ENCODE measurements around the gene MIOS.

MIOS gene
- 37.7 to 62.8 (median 43.2) reads per million in 4 experiments for total RNA-seq

- DNase-seq: peak; percentile 70
Observed at GRCh38 chr7:7566651-7567611, at the start of gene MIOS. MIOS (plus strand) TSS chr7:7566884; CDS start chr7:7572476, 5,592 bp downstream.

GRCh38 chr7:7517754-7518153 is 48.9 kb upstream of the MIOS start:
- no peak for DNase-seq

GRCh38 chr7:7519056-7519455 is 47.6 kb upstream of the MIOS start:
- DNase-seq: no peak

GRCh38 chr7:7519528-7519927 is 47.2 kb upstream of the MIOS start:
- DNase-seq: no peak

GRCh38 chr7:7521259-7521658 is 45.4 kb upstream of the MIOS start:
- no peak for DNase-seq

GRCh38 chr7:7522421-7522820 is 44.3 kb upstream of the MIOS start:
- no peak for DNase-seq

- no peak for DNase-seq
Observed at GRCh38 chr7:7524121-7524520, 42.6 kb upstream of the MIOS start.

GRCh38 chr7:7526006-7526405 is 40.7 kb upstream of the MIOS start:
- no peak for DNase-seq

GRCh38 chr7:7527047-7527446 is 39.6 kb upstream of the MIOS start:
- DNase-seq: no peak

- no peak for DNase-seq
Observed at GRCh38 chr7:7529328-7529727, 37.4 kb upstream of the MIOS start.

- DNase-seq: no peak
Observed at GRCh38 chr7:7533831-7534430, 32.8 kb upstream of the MIOS start.

GRCh38 chr7:7535691-7536090 is 31.0 kb upstream of the MIOS start, which contains the start of gene COL28A1:
COL28A1 (minus strand) TSS chr7:7535873; CDS start chr7:7532875, 2,998 bp downstream.
- DNase-seq: no peak

- no peak for DNase-seq
Observed at GRCh38 chr7:7536396-7537019, 30.2 kb upstream of the MIOS start.

- no peak for DNase-seq
Observed at GRCh38 chr7:7537711-7538110, 29.0 kb upstream of the MIOS start.

- no peak for DNase-seq
Observed at GRCh38 chr7:7539152-7539551, 27.5 kb upstream of the MIOS start.

GRCh38 chr7:7539711-7540110 is 27.0 kb upstream of the MIOS start:
- DNase-seq: no peak

- no peak for DNase-seq
Observed at GRCh38 chr7:7542251-7542835, 24.3 kb upstream of the MIOS start.

GRCh38 chr7:7548407-7548806 is 18.3 kb upstream of the MIOS start:
- no peak for DNase-seq

- no peak for DNase-seq
Observed at GRCh38 chr7:7550663-7551062, 16.0 kb upstream of the MIOS start.

GRCh38 chr7:7552199-7552598 is 14.5 kb upstream of the MIOS start:
- no peak for DNase-seq

- DNase-seq: no peak
Observed at GRCh38 chr7:7553386-7553785, 13.3 kb upstream of the MIOS start.

GRCh38 chr7:7554021-7554432 is 12.7 kb upstream of the MIOS start:
- DNase-seq: no peak
